Right atrium auricular region (tissue), 2 donors: Measurements from ENCODE around the gene TNRC6C. TPM values are rescaled to one million over a fixed set of nuclear protein-coding genes. Genes with fewer than 3 reads are reported as not detected.

Experiments used
- DNase-seq: peaks from one replicate; pipeline ENCODE4 v3.0.0-alpha.2; 2019; ENCODE audit warnings: low spot score
- H3K27ac ChIP-seq, 2 donors: fragments of 200-600 bp; sonication (generic); 1 replicate in 1 of 2; 2 replicates in 1 of 2; pipeline ENCODE4 v1.5.1; 2016 to 2019
- H3K27me3 ChIP-seq, 2 donors: fragments of 200-600 bp; sonication (generic); one replicate each; pipeline versions ENCODE4 v1.5.1 to v1.6.0; 2017 to 2019
- H3K36me3 ChIP-seq: fragments of 200-600 bp; sonication (generic); one replicate; pipeline ENCODE4 v1.5.1; 2016
- H3K4me1 ChIP-seq, 2 donors: fragments of 200-600 bp; sonication (generic); one replicate each; pipeline versions ENCODE4 v1.5.1 to v1.6.0; 2017 to 2019
- H3K4me3 ChIP-seq, 2 donors: fragments of 200-600 bp; sonication (generic); 1 replicate in 1 of 2; 2 replicates in 1 of 2; pipeline ENCODE4 v1.5.1; 2017 to 2019; ENCODE audit warnings: mild to moderate bottlenecking in 1 of 2, moderate library complexity in 1 of 2
- H3K9me3 ChIP-seq, 2 donors: fragments of 200-600 bp; sonication (generic); one replicate each; pipeline ENCODE4 v1.5.1; 2019
- total RNA-seq, 2 donors: library from RNA; depleted of rRNA; stranded (reverse); fragments of >200 nt; gene quantifications; one replicate each; pipeline ENCODE4 v1.1.0, GENCODE V29; 2016
- TF ChIP-seq, protein P1 (sequence below), 2 donors: fragments of 200-600 bp; sonication (generic); IDR thresholded peaks; one replicate each; pipeline ENCODE4 v1.5.1; 2019; ENCODE audit warnings: antibody characterized with exemption in 2 of 2

The TNRC6C gene
- total RNA-seq, 2 donors from 2014 or later, result 8.7 to 13.0 TPM

DNA sequence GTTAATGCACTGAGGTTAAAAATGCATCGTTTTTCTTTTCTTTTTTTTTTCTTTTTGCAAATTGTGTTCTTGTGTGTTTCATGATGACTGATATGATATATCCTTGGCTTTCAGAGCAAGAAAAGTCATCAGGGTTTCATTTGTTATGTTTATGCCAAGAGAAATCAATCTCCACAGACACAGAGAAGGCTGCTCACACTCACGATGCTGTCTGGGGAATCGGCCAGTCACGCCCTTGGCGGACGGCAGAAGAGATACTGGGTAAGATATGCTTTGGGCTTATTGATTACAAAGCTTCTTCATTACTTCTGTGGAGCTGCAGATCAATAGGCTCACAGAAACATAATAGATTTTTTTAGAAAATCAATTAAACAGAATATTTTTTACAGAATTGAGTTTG is 42.2 kb upstream of the TNRC6C start:
- no peak for DNase-seq
- TF ChIP-seq, protein P1, sequence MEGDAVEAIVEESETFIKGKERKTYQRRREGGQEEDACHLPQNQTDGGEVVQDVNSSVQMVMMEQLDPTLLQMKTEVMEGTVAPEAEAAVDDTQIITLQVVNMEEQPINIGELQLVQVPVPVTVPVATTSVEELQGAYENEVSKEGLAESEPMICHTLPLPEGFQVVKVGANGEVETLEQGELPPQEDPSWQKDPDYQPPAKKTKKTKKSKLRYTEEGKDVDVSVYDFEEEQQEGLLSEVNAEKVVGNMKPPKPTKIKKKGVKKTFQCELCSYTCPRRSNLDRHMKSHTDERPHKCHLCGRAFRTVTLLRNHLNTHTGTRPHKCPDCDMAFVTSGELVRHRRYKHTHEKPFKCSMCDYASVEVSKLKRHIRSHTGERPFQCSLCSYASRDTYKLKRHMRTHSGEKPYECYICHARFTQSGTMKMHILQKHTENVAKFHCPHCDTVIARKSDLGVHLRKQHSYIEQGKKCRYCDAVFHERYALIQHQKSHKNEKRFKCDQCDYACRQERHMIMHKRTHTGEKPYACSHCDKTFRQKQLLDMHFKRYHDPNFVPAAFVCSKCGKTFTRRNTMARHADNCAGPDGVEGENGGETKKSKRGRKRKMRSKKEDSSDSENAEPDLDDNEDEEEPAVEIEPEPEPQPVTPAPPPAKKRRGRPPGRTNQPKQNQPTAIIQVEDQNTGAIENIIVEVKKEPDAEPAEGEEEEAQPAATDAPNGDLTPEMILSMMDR (IDR thresholded peaks at IDR 0.05), result no peak
- Histone ChIP-seq H3K36me3 (no peaks in the 10 kb centered on the region), H3K4me3 (no peak overlapping the region), H3K9me3 (no peaks in the 10 kb centered on the region), H3K27ac (no peak overlapping the region), H3K27me3 (no peaks in the 10 kb centered on the region), H3K4me1 (peaks cover 0 to 3% of the 10 kb centered on the region in 2 donors)

DNA sequence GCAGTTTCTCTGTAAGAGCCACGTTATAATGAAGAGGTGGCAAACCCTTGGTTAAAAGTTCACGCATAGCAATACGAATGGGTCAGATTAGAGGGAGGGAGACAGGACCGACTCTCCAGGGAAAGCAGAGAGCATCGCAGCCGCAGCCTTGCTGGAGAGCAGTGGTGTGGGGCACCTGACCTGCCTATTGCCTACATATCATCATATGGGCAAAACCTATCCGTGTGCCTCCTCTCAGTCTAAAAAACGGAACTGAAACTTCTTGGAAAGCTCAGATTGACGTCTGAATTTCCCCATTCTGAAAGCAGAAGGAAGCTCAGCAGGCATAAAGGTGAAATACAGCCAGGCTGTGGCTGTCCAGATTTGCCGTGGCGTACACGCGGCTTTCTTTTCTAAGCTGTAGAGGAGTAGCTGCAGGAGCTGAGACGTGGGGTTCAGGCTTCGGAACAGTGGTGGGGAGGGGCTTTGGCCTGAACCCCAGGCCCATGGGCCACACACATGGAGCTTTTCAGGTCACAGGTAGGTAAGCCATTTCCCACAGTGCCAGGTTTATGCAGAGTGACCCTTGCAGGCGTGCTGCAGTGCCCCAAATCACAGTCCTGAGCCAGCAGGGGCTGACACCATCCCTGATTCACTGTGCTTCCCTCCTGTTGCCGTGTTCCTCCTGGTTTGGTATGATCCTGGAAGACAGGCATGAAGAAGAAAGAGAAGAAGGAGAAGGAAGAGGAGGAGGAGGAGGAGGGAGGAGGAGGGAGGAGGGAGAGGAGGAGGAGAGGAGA is 41.6 kb upstream of the TNRC6C start:
- no peak overlapping the region for H3K27ac ChIP-seq
- H3K4me1 ChIP-seq, result peaks cover 0 to 3% of the 10 kb centered on the region in 2 donors
- no peak for DNase-seq

DNA sequence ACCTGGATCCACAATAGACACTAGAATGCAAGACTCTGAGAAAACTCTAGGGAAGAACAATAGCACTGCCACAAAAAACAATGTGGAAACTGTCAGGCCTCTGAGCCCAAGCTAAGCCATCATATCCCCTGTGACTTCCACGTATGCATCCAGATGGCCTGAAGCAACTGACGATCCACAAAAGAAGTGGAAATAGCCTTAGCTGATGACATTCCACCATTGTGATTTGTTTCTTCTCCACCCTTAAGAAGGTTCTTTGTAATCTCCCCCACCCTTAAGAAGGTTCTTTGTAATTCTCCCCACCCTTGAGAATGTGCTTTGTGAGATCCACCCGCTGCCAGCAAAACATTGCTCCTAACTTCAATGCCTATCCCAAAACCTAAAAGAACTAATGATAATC is 39.2 kb upstream of the TNRC6C start:
- Histone ChIP-seq H3K27ac (no peak overlapping the region), H3K4me3 (no peak overlapping the region), H3K36me3 (no peaks in the 10 kb centered on the region), H3K9me3 (no peaks in the 10 kb centered on the region), H3K4me1 (peaks cover 0 to 2% of the 10 kb centered on the region in 2 donors), H3K27me3 (no peaks in the 10 kb centered on the region)
- TF ChIP-seq, protein P1 (IDR thresholded peaks at IDR 0.05), result no peak
- no peak for DNase-seq

More for the DNA sequence above, 41.6 kb upstream of the TNRC6C start:
- H3K9me3 ChIP-seq, result no peaks in the 10 kb centered on the region
- TF ChIP-seq, protein P1 (IDR thresholded peaks at IDR 0.05), result no peak
- H3K36me3 ChIP-seq, result no peaks in the 10 kb centered on the region
- H3K27me3 ChIP-seq, result no peaks in the 10 kb centered on the region
- H3K4me3 ChIP-seq, result no peak overlapping the region

DNA sequence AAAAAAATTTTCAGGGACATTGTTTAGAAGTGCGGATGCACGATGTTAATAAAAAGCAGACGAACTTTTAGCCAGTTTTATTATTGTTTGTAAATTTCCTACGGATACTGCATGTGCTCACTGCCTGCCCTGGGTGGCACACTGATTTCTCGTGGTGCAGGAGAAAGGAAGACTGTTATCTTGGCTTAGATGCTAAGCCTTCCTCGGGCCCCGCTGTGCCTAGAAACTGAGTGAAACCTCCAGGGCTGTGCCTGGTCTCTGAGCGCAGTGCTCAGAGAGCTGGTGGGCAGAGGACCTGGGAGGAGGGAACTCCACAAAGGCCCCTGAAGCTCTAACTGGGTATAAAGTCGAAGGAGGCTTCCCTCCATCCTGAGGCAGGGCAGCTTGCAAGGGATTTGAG is 35.4 kb upstream of the TNRC6C start:
- TF ChIP-seq, protein P1 (IDR thresholded peaks at IDR 0.05), result no peak
- Histone ChIP-seq H3K9me3 (no peaks in the 10 kb centered on the region), H3K36me3 (no peaks in the 10 kb centered on the region), H3K27me3 (no peaks in the 10 kb centered on the region), H3K4me3 (no peak overlapping the region), H3K27ac (no peak overlapping the region), H3K4me1 (peaks cover 0 to 8% of the 10 kb centered on the region in 2 donors)
- DNase-seq, result no peak

DNA sequence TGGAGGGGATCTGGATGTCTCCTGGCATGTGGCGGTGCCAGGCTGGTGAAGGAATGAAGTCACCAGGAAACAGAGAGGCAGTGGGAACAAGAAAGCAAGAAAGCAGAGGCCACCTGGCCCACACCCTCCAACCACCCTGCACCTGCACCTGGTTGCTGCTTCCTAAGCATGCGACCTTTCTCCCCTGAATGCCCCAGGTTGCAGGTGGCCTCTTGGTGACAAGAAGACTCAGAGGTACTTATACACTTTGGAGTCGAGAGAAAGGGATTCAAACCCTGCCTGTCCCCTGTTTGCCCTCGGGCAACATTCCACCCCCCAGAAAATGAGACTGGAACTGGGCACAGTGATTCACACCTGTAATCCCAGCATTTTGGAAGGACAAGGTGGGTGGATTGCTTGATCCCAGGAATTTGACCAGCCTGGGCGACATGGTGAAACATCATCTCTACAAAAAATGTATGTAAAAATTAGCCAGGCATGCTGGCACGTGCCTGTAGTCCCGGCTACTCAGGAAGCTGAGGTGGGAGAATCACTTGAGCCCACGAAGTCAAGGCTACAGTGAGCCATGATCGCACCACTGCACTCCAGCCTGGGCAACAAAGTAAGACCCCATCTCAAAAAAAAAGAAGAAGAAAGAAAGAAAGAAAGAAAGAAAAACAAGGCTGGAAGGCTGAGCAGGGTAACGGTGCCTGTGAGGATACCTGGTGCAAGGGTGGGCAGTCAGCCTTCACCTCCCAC is 34.6 kb upstream of the TNRC6C start:
- no peaks in the 10 kb centered on the region for H3K36me3 ChIP-seq
- DNase-seq, result no peak
- TF ChIP-seq, protein P1 (IDR thresholded peaks at IDR 0.05), result no peak
- H3K4me3 ChIP-seq, result no peak overlapping the region
- no peaks in the 10 kb centered on the region for H3K27me3 ChIP-seq
- H3K27ac ChIP-seq, result no peak overlapping the region
- no peaks in the 10 kb centered on the region for H3K9me3 ChIP-seq
- H3K4me1 ChIP-seq, result peaks cover 0 to 8% of the 10 kb centered on the region in 2 donors
